Measurements from ENCODE around the gene FOXP1. TPM values are rescaled to one million over a fixed set of nuclear protein-coding genes. Genes with fewer than 3 reads are reported as not detected.

Gene FOXP1
- total and polyA plus RNA-seq, 2 experiments from 2014 or later, result 37.4 to 59.9 TPM

DNA sequence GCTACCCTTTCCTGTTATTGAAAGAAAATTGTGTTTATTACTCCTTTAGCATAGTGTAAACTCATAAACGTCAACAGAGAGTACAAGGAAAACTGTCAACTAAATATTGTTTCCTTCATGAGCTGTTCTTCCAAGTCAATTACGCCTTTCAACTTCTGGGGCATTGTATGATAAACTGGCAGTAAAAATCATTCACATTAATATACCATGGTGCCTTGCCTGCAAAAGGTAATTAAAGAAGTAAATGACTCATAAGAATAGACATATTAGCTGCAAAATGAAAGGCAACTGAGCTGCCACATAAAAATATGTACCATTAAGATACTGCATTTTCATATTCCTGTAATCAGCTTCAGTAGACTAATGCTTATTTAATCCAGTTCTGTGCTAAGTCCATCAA lies 447.3 kb downstream of the FOXP1 start:
- no peaks in the 10 kb centered on the region for H3K27me3 ChIP-seq (replicated peaks; ENCODE audit: insufficient read depth)
- in situ Hi-C loops (cut with MboI), result no loop called here

GRCh38 chr3:71135373-71136088 lies 448.0 kb downstream of the FOXP1 start:
- Histone ChIP-seq H3K79me2 (ENCODE audit: insufficient read depth) (no peaks in the 10 kb centered on the region), H3K4me3 (no peak overlapping the region), H3K27me3 (replicated peaks; ENCODE audit: insufficient read depth) (no peaks in the 10 kb centered on the region), H3K36me3 (ENCODE audit: low read depth) (no peaks in the 10 kb centered on the region), H3K9me3 (ENCODE audit: low read depth) (no peaks in the 10 kb centered on the region), H3K9me2 (ENCODE audit: insufficient read depth) (no peaks in the 10 kb centered on the region), H3K4me1 (ENCODE audit: insufficient read depth) (0 out of 2 replicates have a peak, but pooled peaks cover 3% of the 10 kb centered on the region), H3K9ac (no peak overlapping the region), H4K20me1 (ENCODE audit: insufficient read depth) (no peaks in the 10 kb centered on the region), H3F3A (ENCODE audit: insufficient read depth) (no peaks in the 10 kb centered on the region), H3K4me2 (ENCODE audit: unreplicated experiment) (no peak overlapping the region), H2AFZ (no peak overlapping the region), H3K27ac (no peak overlapping the region)
- DNase-seq, result no peak
- in situ Hi-C loops (cut with MboI), result no loop called here
- TF ChIP-seq EZH2 (IDR thresholded peaks at IDR 0.05; ENCODE audit: insufficient read depth, poor library complexity, severe bottlenecking), result no peak
- no peak for TF ChIP-seq EZH2phosphoT487 (IDR thresholded peaks at IDR 0.05; ENCODE audit: insufficient read depth, low read depth)
- 75 to 76% methylated on average over 8 of the region's 8 CpGs for WGBS, 2 experiments (ENCODE audit: low coverage in 1 of 2, low lambda C conversion rate in 2 of 2, missing lambda C conversion rate in 2 of 2)

More for the DNA sequence above, 447.3 kb downstream of the FOXP1 start:
- Histone ChIP-seq H3K4me2 (ENCODE audit: unreplicated experiment) (no peak overlapping the region), H2AFZ (no peak overlapping the region), H3K9ac (no peak overlapping the region), H4K20me1 (ENCODE audit: insufficient read depth) (no peaks in the 10 kb centered on the region), H3K36me3 (ENCODE audit: low read depth) (no peaks in the 10 kb centered on the region), H3K9me3 (ENCODE audit: low read depth) (no peaks in the 10 kb centered on the region), H3K27ac (no peak overlapping the region), H3F3A (ENCODE audit: insufficient read depth) (no peaks in the 10 kb centered on the region), H3K9me2 (ENCODE audit: insufficient read depth) (no peaks in the 10 kb centered on the region), H3K79me2 (ENCODE audit: insufficient read depth) (no peaks in the 10 kb centered on the region), H3K4me3 (no peak overlapping the region), H3K4me1 (ENCODE audit: insufficient read depth) (no peaks in the 10 kb centered on the region)
- 64 to 66% methylated on average over 2 of the region's 2 CpGs for WGBS, 2 experiments (ENCODE audit: low coverage in 1 of 2, low lambda C conversion rate in 2 of 2, missing lambda C conversion rate in 2 of 2)
- DNase-seq, result no peak
- TF ChIP-seq EZH2 (IDR thresholded peaks at IDR 0.05; ENCODE audit: insufficient read depth, poor library complexity, severe bottlenecking) (no peak), EZH2phosphoT487 (IDR thresholded peaks at IDR 0.05; ENCODE audit: insufficient read depth, low read depth) (no peak)

DNA sequence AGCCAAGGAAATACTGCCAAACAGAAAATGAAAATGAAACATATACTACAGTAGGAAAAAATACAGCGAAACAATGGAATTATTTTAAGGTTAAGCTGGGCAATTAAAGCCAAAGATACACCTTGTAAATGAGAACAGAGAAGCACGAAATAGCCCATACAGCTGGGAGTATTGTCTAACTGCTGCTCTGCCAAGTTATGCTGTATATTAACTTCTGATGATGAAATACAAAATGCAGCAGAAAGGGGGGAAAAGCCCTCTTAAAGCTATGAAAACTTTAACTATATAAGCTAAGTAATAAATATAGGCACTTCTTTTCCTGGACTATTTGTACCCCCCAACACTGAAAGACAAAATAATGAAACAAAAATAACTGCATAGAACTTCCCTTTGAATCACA lies 449.0 kb downstream of the FOXP1 start:
- no peak for DNase-seq
- H3K27me3 ChIP-seq (replicated peaks; ENCODE audit: insufficient read depth), result no peaks in the 10 kb centered on the region
- no peaks in the 10 kb centered on the region for H3F3A ChIP-seq (ENCODE audit: insufficient read depth)
- WGBS, 2 experiments (ENCODE audit: low coverage in 1 of 2, low lambda C conversion rate in 2 of 2, missing lambda C conversion rate in 2 of 2), result 93 to 95% methylated on average over 2 of the region's 2 CpGs
- 0 out of 2 replicates have a peak, but pooled peaks cover 8% of the 10 kb centered on the region for H3K4me1 ChIP-seq (ENCODE audit: insufficient read depth)
- H3K9me2 ChIP-seq (ENCODE audit: insufficient read depth), result no peaks in the 10 kb centered on the region
- in situ Hi-C loops (cut with MboI), result no loop called here
- no peaks in the 10 kb centered on the region for H3K9me3 ChIP-seq (ENCODE audit: low read depth)
- no peak overlapping the region for H2AFZ ChIP-seq
- H3K36me3 ChIP-seq (ENCODE audit: low read depth), result no peaks in the 10 kb centered on the region
- H4K20me1 ChIP-seq (ENCODE audit: insufficient read depth), result no peaks in the 10 kb centered on the region
- H3K4me2 ChIP-seq (ENCODE audit: unreplicated experiment), result no peak overlapping the region
- no peak overlapping the region for H3K27ac ChIP-seq
- no peak overlapping the region for H3K9ac ChIP-seq
- TF ChIP-seq EZH2phosphoT487 (IDR thresholded peaks at IDR 0.05; ENCODE audit: insufficient read depth, low read depth) (no peak), EZH2 (IDR thresholded peaks at IDR 0.05; ENCODE audit: insufficient read depth, poor library complexity, severe bottlenecking) (no peak)
- H3K4me3 ChIP-seq, result no peak overlapping the region
- no peaks in the 10 kb centered on the region for H3K79me2 ChIP-seq (ENCODE audit: insufficient read depth)

- WGBS, 2 experiments (ENCODE audit: low coverage in 1 of 2, low lambda C conversion rate in 2 of 2, missing lambda C conversion rate in 2 of 2), result 70 to 75% methylated on average over 4 of the region's 4 CpGs
Measured at GRCh38 chr3:71133865-71134264, 449.7 kb downstream of the FOXP1 start.

More at GRCh38 chr3:71133865-71134264, 449.7 kb downstream of the FOXP1 start:
- no peak overlapping the region for H3K9ac ChIP-seq
- DNase-seq, result no peak
- H3K9me2 ChIP-seq (ENCODE audit: insufficient read depth), result no peaks in the 10 kb centered on the region
- TF ChIP-seq EZH2phosphoT487 (IDR thresholded peaks at IDR 0.05; ENCODE audit: insufficient read depth, low read depth), result no peak
- TF ChIP-seq EZH2 (IDR thresholded peaks at IDR 0.05; ENCODE audit: insufficient read depth, poor library complexity, severe bottlenecking), result no peak
- H3K4me3 ChIP-seq, result no peak overlapping the region
- H2AFZ ChIP-seq, result no peak overlapping the region
- 0 out of 2 replicates have a peak, but pooled peaks cover 8% of the 10 kb centered on the region for H3K4me1 ChIP-seq (ENCODE audit: insufficient read depth)
- H3K27ac ChIP-seq, result no peak overlapping the region
- no peaks in the 10 kb centered on the region for H3K9me3 ChIP-seq (ENCODE audit: low read depth)
- no peaks in the 10 kb centered on the region for H3K79me2 ChIP-seq (ENCODE audit: insufficient read depth)
- H3K4me2 ChIP-seq (ENCODE audit: unreplicated experiment), result no peak overlapping the region
- no peaks in the 10 kb centered on the region for H3K27me3 ChIP-seq (replicated peaks; ENCODE audit: insufficient read depth)
- in situ Hi-C loops (cut with MboI), result no loop called here
- H4K20me1 ChIP-seq (ENCODE audit: insufficient read depth), result no peaks in the 10 kb centered on the region
- no peaks in the 10 kb centered on the region for H3K36me3 ChIP-seq (ENCODE audit: low read depth)
- H3F3A ChIP-seq (ENCODE audit: insufficient read depth), result no peaks in the 10 kb centered on the region
